Lower lobe of right lung (tissue), 2 donors: ENCODE measurements around the gene SND1. TPM values are rescaled to one million over a fixed set of nuclear protein-coding genes. Genes with fewer than 3 reads are reported as not detected.

Source experiments
- ATAC-seq, 2 donors: fragments of 200-7000 bp; cut with Tn5 transposase; one replicate each; pipeline ENCODE4 v1.9.1; 2020 to 2022; ENCODE audit warnings: mild to moderate bottlenecking in 2 of 2, moderate library complexity in 2 of 2
- DNase-seq: peaks from one replicate; pipeline ENCODE4 v3.0.0-alpha.2; 2020
- H3K27ac ChIP-seq: fragments of 200-600 bp; one replicate; pipeline ENCODE4 v1.8.0; 2022
- H3K27me3 ChIP-seq: fragments of 200-600 bp; one replicate; pipeline ENCODE4 v1.8.0; 2022; ENCODE audit warnings: low read depth
- H3K36me3 ChIP-seq: fragments of 200-600 bp; one replicate; pipeline ENCODE4 v1.8.0; 2022; ENCODE audit warnings: mild to moderate bottlenecking
- H3K4me1 ChIP-seq: fragments of 200-600 bp; one replicate; pipeline ENCODE4 v1.8.0; 2022
- H3K4me3 ChIP-seq: fragments of 200-600 bp; one replicate; pipeline ENCODE4 v1.8.0; 2022; ENCODE audit warnings: mild to moderate bottlenecking
- H3K9me3 ChIP-seq: fragments of 200-600 bp; one replicate; pipeline ENCODE4 v1.8.0; 2022
- intact Hi-C: fragments of 100-400 bp; cut with DNase I; formaldehyde crosslinking; loops from one replicate; pipeline ENCODE4 v1.11.0; 2022
- total RNA-seq: library from RNA; stranded (reverse); fragmentation: NEBNext Ultra II Directional; extraction: Animal tissue kit (Norgen Biotek cat#: 25700); gene quantifications from one replicate; pipeline ENCODE4 v1.2.1, GENCODE V29; 2021
- TF ChIP-seq, protein P1 (sequence below): fragments of 200-600 bp; IDR thresholded peaks from one replicate; pipeline ENCODE4 v1.8.0; 2022; ENCODE audit warnings: antibody characterized with exemption, mild to moderate bottlenecking
- donor health status: DM: no; HTN: yes; CAD: no; lungs with severe emphysema.

Gene SND1
- total RNA-seq, 1 donor from 2014 or later: 142 TPM

- ATAC-seq (no peak), DNase-seq (no peak)
- TF ChIP-seq, protein P1, sequence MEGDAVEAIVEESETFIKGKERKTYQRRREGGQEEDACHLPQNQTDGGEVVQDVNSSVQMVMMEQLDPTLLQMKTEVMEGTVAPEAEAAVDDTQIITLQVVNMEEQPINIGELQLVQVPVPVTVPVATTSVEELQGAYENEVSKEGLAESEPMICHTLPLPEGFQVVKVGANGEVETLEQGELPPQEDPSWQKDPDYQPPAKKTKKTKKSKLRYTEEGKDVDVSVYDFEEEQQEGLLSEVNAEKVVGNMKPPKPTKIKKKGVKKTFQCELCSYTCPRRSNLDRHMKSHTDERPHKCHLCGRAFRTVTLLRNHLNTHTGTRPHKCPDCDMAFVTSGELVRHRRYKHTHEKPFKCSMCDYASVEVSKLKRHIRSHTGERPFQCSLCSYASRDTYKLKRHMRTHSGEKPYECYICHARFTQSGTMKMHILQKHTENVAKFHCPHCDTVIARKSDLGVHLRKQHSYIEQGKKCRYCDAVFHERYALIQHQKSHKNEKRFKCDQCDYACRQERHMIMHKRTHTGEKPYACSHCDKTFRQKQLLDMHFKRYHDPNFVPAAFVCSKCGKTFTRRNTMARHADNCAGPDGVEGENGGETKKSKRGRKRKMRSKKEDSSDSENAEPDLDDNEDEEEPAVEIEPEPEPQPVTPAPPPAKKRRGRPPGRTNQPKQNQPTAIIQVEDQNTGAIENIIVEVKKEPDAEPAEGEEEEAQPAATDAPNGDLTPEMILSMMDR: no peak
- Histone ChIP-seq H3K36me3 (no peaks in the 10 kb centered on the region), H3K27ac (no peak overlapping the region), H3K9me3 (no peaks in the 10 kb centered on the region), H3K4me3 (no peak overlapping the region), H3K27me3 (no peaks in the 10 kb centered on the region), H3K4me1 (peaks cover 8% of the 10 kb centered on the region)
- intact Hi-C loops: no loop called here
Observed at GRCh38 chr7:127877951-127878350, 226.0 kb downstream of the SND1 start.

GRCh38 chr7:127878791-127879190 lies 226.8 kb downstream of the SND1 start:
- no peaks in the 10 kb centered on the region for H3K9me3 ChIP-seq
- H3K36me3 ChIP-seq: no peaks in the 10 kb centered on the region
- TF ChIP-seq, protein P1: no peak
- no peak overlapping the region for H3K27ac ChIP-seq
- no peak for DNase-seq
- ATAC-seq: no peak
- H3K27me3 ChIP-seq: no peaks in the 10 kb centered on the region
- H3K4me1 ChIP-seq: peaks cover 8% of the 10 kb centered on the region
- no peak overlapping the region for H3K4me3 ChIP-seq
- intact Hi-C loops: no loop called here

GRCh38 chr7:127879436-127879835 lies 227.4 kb downstream of the SND1 start:
- H3K9me3 ChIP-seq: no peaks in the 10 kb centered on the region
- H3K4me3 ChIP-seq: no peak overlapping the region
- DNase-seq: no peak
- no peak for ATAC-seq
- H3K4me1 ChIP-seq: peaks cover 8% of the 10 kb centered on the region
- no peak overlapping the region for H3K27ac ChIP-seq
- H3K27me3 ChIP-seq: no peaks in the 10 kb centered on the region
- H3K36me3 ChIP-seq: no peaks in the 10 kb centered on the region
- TF ChIP-seq, protein P1: no peak
- intact Hi-C loops: no loop called here

DNA sequence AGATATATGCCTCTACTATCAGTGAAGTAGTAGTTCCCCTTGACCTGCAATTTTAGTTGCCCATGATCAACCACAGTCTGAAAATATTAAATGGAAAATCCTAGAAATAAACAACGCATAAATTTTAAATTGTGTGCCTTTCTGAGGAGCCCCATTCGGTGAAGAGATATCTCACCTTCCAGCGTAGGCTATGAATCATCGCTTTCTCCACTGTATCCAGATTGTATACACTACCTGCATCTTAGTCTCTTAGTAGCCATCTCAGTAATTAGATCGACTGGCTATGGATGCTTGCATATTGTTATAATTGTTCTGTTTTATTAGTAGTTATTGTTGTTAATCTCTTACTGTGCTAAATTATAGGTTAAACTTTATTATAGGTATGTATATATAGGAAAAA lies 227.9 kb downstream of the SND1 start:
- TF ChIP-seq, protein P1: no peak
- intact Hi-C loops: no loop called here

DNA sequence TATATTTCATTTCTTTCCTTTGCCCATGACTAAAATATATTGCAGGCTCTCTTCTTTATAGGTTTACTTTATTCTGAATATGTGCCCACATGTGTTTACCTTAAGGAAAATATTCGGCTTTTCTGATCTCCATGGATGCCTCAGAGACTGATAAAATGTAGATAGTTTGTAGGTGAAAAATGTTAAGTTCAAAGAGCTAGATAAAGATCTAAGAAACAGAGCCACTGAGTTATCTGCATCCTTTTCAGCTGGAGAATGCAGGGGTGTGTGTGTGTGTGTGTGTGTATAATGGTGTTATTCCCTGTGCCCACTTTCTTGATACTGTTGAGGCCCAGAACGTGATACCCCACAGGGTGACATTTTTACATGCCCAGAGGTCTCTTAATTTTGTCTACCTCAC lies 228.5 kb downstream of the SND1 start:
- intact Hi-C loops: no loop called here
- DNase-seq: no peak
- peaks cover 8% of the 10 kb centered on the region for H3K4me1 ChIP-seq
- H3K4me3 ChIP-seq: no peak overlapping the region
- ATAC-seq: no peak
- no peaks in the 10 kb centered on the region for H3K27me3 ChIP-seq
- no peak overlapping the region for H3K27ac ChIP-seq
- no peaks in the 10 kb centered on the region for H3K36me3 ChIP-seq
- TF ChIP-seq, protein P1: no peak
- no peaks in the 10 kb centered on the region for H3K9me3 ChIP-seq

More for the DNA sequence above, 227.9 kb downstream of the SND1 start:
- Histone ChIP-seq H3K4me3 (no peak overlapping the region), H3K4me1 (peaks cover 8% of the 10 kb centered on the region), H3K27me3 (no peaks in the 10 kb centered on the region), H3K27ac (no peak overlapping the region), H3K36me3 (no peaks in the 10 kb centered on the region), H3K9me3 (no peaks in the 10 kb centered on the region)
- ATAC-seq: no peak
- no peak for DNase-seq

- Histone ChIP-seq H3K36me3 (no peaks in the 10 kb centered on the region), H3K4me3 (no peak overlapping the region), H3K27me3 (no peaks in the 10 kb centered on the region), H3K4me1 (peaks cover 6% of the 10 kb centered on the region), H3K9me3 (no peaks in the 10 kb centered on the region), H3K27ac (no peak overlapping the region)
- TF ChIP-seq, protein P1: no peak
- intact Hi-C loops: no loop called here
- no peak for ATAC-seq
- DNase-seq: no peak
Observed at GRCh38 chr7:127881564-127881963, 229.6 kb downstream of the SND1 start.
